Fibroblast of skin of abdomen (primary cell): ENCODE results near the gene NAA80.
A peak's percentile ranks its signal among the peaks of the same experiment; 100 is the strongest.
"Not testable (repeated sequence)": the region's sequence is repeated elsewhere in the genome, so short reads cannot be mapped to it uniquely, and the experiment has no call there.

Experiments
- DNase-seq: peaks from one replicate; pipeline ENCODE4 v3.0.0-alpha.2; 2013

Gene NAA80

DNA sequence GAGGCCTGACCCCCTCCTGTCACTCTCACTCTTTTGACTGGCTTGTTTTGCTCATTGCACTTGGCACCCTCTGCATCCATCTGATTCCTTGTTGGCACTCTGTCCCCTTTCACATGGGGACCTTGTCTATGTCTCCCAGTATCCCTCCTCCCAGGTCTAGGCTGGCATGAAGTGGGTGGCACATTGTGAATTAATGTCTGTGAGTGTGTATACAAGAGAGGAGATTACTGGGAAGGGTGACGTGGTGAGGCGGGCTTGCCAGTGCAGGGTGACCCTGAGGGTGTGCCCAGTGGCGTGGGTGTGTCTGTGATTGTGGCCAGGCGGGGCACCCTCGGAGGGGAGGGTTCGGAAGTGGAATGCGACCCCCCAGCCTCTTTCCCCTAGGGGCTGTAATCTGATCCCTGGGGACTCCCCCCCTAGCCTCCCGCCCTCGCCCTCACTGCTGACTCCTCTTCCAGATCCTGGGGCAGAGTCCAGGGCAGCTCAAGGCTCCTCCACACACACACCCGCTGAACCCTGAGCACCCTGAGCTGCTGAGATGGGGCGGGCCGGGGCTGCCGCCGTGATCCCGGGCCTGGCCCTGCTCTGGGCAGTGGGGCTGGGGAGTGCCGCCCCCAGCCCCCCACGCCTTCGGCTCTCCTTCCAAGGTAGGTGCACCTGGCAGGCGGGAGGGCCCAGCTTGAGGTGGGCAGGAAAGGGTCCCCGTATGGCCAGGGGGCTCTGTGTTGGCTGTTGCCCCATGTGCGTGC lies 30.3 kb downstream of the NAA80 start, which contains the start of gene SEMA3B:
SEMA3B (plus strand) TSS at position 445 of the 749 bp plus-strand sequence; CDS start at position 539, 94 bp downstream.
- DNase-seq, result no peak

DNA sequence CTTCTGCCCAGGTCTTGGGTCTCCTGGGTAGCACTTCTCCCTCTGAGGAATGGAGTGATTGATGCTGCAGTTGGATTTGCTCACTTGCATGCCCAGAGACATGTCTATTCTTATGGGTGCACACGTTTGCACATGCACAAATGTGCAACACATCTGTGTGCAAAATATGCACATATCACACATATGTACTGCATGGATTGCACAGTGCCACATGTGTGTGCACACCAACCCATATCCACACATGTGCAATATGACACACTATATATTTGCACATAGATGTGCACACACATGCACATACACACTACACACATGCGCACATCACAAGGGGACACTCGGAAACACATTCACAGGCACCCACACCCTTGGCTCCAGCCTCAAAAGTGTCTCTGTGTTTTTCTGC lies 30.9 kb downstream of the NAA80 start:
- no peak for DNase-seq

DNA sequence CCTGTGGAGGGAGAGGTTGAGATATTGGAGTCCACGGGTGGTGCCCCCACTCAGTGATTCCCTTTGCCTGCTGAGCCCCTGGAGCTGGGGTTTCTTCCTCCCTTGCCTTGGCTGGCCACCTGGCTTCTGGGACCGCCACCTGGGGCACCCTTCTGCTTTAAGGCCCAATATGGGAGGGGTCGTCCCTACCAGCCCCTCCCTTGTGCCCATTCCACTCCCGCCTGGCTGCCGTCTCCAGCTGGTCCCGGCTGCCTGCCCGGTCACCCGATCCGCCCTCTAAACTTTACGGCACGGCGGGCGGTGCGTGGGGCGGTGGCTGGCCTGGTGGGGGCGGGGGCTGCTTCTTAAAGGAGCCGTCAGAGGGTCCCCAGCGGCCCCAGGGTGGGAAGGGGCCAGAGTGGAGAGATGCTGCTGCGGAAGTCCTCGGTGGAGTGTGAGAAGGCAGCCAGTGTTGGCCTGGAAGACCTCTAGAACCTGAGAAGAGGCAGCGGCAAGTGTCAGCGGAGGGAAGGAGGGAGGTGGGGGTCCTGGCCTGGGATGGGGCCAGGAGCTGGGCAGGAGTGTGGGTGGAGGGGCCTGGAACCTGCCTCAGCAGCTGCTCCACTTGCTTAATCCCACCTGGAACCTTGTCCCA lies 31.8 kb downstream of the NAA80 start:
- DNase-seq, result no peak

DNA sequence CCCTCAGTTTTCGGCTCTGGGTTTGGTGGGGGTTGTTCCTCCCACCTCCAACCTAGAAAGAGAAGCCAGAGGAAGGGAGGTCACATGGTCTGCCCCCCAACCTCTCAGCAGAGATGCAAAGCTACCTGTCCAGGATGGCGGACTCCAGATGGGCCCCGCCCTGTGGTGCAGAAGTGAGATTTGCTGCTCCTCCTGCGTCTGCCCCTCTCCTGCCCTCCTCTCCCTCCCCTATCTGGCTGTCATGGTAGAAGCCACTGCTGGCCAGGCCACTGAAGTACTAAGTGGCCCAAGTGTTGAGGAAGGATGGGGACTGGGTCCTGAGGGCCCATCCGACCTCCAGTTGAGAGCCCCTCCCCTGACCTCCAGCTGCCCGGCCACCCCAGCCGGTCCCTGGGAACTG lies 32.4 kb downstream of the NAA80 start:
- no peak for DNase-seq

DNA sequence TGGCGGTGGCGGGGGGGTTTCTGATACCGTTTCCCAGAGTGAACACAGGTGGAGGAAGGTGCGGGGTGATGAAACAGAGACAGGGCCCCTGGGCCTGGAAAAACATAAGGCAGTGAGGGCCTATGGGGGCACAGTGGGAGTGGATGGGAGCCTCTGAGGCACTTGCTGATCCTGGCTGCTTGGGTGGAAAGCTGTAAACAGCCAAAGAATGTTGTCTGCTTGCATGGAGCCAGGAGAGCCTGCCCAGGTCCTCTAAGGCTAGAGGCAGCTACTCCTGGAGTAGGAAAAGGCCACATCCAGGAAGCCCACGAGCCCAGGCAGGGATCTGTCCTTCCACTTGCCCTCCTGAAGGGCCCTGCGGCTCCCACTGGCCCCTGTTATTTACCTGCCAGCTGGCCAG lies 33.2 kb downstream of the NAA80 start:
- DNase-seq, result no peak

DNA sequence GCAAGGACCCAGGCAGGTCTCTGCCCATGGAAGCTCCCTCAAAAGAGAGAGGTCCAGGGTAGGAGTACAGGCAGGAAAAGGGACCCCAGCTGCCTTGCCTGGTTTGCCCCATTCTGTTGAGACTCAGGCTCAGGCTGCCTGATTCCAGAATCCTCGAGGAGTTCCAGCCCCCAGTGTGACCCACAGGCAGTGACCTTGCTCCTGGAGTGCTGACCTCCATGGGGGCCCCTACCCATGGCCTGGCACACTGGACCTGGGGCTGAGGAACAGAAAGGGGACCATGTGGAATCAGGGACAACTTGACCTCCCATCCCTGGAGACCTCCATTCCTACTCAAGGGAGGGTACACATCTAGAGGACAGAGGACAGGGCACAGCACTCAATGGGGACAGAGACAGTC lies 33.6 kb downstream of the NAA80 start:
- no peak for DNase-seq

DNA sequence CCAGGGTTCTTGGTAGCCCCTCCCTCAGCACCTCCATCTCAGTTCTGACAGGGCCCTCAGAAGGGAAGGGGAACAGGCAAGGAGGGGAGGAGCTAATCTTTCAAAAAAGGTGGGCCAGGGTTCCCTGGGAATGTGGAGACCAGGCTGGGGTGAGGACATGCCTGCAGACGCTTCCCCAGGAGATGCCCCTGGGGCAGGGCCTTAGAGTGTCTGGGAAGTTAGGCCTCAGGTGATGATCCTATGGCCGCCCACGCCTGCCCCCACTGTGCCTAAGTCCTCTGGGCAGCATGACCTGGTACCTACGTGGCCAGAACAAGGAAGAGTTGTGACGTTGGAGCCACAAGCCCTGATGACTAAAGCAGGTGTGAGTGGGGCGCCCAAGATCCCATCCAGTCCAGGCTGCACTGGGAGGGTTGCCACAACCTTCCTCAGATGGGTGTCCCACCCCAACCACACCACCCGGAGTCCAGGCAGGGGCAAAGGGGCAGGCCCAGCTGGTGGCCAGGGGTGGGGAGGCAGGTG lies 34.2 kb downstream of the NAA80 start:
- DNase-seq, result no peak

DNA sequence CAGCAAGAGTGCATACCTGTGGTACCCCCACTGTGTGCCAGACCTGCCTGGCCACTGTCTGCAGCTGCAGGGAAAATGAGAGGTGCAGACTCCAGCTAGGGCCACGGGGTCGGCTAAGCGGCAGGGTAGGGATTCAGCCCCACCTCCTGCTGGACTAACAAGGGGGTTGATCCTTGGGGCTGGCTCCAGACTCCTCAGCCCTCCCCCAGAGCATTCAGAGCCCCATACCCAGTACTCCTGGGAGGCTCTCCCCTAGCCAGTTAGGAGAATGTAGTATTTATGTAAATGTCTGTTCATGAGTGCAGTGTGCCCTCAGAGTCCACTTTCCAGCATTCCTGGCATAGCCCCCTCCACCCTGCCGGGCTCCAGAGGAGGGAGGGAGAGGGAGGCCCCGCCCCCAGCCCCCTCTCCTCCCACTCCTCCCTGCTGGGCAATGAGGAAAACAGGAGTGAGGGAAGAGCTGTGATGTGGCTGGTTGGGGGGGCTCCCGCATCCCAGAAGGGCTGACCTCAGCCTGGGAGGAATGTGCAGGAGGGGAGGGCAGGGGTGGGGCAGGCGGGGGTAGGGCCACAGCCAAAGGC lies 34.7 kb downstream of the NAA80 start:
- DNase-seq, result peak; percentile 98

DNA sequence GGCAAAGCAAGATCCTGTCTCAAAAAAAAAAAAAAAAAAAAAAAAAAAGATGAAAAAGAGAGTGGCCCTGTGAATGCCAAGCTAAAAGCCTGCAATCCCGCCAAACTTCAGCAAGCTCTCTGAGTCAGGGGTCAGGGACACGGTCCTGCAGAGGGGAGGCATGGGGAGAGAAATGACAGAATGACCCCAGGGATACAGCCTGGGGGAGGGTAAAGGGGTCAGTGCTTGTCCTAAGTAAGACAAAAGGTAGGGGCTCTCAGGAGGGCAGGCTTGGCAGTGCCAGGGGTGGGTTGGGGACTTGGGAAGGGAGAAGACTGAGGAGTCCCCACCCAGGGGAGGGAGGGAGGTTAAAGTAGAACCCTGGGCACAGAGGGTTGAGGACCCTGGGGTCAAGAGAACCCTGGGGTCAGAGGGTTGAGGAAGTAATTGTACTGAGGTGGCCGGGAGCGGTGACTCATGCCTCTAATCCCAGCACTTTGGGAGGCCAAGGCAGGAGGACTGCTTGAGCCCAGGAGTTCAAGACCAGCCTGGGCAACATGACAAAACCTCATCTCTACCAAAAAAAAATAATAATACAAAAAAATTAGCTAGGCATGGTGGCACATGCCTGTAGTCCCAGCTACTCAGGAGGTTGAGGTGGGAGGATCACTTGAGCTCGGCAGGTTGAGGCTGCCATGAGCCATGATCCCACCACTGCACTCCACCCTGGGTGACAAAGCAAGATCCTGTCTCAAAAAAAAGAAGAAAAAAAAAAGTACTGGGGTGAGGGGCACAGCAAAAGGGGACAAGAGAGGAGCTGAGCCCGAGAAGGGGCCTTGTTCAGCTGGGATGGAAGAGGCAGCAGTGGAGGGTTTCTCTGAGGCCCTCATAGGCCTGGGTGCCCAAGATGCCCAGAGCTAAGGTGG lies 35.5 kb downstream of the NAA80 start:
- DNase-seq, result no peak

DNA sequence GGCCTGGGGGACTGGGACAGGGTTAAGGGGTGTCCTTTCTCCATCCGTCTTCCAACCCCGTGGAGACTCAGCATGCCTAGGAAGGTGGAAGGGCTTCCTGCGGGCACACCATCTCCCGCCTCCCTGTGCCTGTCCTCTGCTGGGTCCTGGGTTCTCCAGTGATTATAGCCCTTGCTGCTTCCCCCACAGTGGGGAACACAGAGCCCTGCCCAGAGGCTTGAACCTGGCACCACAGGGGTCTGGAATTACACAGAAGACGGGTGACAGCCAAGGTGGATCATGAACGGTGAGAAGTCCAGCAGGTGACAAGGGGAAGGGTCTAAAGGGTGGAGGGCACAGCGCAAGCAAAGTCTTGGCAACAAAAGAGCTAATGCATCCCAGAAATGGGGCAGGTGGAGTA lies 36.4 kb downstream of the NAA80 start:
- no peak for DNase-seq

DNA sequence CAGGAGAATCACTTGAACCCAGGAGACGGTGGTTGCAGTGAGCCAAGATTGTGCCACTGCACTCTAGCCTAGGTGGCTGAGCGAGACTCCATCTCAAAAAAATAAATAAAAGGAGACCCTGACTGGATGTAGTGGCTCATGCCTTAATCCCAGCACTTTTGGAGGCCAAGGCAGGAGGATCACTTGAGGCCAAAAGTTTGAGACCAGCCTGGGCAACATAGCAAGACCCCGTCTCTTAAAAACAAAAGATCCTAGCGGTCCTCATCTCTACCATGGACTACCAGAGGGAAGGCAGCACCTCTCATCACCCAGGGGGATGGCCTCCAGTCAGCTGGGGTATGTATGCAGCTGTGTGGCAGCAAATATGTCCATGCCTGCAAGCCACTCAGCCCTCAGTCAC lies 37.0 kb downstream of the NAA80 start:
- not testable (repeated sequence) for DNase-seq

DNA sequence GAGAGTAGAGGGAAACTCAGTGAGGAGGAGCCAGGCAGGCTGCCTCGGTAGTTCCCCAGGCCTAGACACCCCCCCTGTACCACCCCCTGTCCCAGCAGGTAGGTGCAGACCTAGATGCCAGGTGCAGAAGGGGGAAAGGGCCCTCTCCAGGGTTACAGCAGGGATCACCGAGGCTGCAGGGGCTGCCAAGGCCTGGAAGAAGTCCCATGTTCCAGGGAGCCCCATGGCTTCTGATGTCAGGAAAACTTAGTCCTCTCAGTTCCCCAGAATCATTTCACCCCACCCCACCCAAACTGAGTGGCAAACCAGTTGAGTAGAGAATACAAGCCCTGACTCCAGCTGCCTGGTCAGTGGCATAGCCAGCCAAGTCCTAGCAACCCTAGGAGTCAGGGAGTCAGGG lies 37.7 kb downstream of the NAA80 start:
- DNase-seq, result no peak

DNA sequence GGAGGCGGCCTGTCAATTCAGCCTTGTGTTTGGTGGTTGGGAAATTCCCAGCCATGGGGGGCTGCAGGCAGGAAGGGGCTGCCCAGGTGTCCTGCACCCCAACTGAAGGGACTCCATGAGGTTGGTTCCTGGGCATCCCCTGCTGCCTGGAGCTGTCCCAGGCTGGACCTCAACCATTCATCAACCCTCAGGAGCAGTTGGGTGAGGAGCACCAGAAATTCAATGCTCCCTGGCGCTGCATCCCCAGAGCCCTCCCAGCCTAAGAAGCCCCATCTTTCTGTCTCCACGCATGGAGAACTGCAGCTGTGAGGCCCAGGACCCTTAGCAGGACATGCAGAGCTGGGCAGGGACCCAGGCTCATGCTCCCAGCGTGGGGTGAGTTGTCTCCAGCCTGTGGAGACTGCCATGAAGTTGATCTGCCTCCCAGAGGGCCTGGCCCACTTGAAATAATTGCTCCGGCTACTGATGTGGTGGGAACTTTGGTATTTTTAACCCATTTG lies 38.2 kb downstream of the NAA80 start:
- no peak for DNase-seq

DNA sequence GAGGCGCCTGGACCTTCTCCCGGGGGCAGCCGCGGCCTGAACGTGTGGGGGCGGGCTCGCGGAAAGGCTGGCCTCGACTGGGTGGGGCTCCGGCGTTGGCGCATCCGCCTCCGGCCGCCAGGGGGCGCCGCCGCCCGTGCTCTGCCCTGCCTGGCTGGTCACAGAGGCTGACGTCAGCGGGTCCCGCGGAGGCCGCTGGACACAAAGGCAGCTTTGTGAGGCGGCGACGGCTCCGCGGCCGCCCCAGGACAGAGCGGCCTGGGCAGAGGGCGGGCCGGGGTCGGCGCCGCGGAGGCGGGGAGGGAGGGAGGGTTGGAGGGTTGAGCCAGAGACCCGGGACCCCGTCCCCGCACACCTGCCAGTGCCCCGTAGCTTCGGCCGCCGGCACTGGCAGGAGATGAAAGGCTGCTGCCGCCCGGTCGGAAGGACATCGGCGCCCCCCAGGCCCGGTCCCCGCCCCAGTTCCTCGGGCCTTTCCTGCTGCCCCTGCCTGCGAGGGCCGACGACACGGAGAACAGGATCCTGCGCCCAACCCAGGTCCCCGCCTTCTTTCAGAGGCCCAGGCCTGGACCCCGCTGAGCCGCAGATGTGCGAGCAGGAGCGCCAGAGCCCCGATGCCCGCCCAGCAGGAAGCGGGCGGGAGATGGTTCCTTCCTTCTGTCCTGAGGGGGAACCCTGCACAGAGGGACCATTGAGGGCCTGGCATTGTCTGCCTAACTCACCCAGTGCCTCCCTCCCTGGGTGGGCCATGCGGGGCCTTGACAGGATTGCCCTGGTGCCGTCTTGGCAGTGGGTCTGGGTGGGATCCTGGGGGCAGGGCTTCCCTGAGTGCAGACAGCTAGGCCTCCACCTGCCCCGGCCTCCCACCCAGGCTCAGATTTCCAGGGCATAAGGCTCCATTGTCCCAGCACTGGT lies 38.9 kb downstream of the NAA80 start:
- peak; percentile 86 for DNase-seq

DNA sequence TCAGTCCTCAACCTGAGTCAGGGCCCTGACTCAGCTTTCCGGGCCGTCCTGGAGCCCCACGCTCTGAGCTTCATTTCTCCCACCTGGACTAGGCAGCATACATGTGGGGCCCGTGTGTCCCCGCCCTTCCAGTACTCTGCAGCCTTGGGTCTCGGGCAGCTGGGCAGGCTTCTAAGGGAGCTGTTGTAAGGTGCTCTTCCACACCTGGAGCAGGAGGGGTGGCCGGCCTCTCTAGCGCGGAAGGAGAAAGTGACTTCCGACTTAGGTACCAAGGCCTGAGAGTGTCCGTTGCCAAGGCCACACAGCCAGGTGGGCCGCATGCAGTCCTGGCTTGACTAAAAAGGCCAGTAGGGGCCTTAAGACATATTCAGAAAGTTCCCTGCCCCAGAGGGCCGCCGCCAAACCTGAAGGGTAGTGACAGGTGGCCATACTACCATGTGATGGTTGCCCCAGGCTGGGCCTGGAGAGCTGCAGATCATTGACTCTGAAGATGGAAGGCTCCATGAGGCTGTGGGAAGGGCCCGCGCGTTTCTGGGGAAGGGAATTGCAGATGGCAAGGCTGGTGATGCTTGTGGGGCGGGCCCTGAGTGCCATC lies 39.7 kb downstream of the NAA80 start:
- no peak for DNase-seq

DNA sequence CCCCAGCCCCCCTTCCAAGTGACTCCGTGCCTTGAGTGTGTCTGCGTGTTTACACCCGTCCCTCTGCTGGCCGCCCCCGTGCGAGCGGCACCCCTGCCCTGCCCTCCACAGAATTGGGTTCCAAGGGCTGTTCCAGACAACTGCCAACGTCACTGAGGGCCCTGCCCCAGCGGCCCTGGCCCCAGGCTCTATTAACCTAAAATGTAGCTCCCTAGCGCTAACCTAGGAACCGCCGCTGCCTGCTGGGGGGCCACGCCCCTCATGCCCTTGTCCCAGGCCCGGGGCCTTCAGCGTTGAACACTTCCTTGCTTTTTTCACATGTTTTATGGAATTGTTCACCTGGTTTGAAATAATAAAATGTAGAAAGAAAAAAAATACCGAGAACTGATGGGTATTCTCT lies 40.2 kb downstream of the NAA80 start:
- no peak for DNase-seq

DNA sequence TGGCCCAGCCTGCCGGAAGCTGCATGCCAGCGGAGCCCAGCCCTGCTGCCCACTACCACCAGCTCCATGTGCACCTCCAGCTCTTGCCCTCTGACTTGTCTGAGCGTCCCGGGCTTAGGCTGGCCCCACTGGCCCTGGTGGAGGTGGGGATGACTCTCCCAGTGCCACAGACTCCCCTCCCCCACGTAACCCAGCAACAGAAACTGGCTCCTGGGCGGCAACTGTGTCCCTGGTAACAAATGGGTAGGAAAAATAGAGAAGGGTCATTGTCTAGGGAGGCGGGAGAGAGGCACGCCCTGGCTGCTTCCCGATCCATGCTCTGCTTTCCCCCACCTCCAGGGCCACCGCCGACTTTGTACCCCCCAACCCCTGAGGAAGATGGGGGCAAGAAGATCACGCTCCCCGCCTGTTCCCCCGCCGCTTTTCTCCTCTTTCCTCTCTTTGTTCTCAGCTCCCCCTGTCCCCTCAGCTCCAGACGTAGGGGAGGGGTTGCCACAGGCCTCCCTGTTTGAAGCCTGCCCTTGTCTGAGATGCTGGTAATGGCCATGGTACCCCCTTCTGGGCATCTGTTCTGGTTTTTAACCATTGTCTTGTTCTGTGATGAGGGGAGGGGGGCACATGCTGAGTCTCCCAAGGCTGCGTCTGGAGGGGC lies 41.0 kb downstream of the NAA80 start:
- DNase-seq, result no peak

DNA sequence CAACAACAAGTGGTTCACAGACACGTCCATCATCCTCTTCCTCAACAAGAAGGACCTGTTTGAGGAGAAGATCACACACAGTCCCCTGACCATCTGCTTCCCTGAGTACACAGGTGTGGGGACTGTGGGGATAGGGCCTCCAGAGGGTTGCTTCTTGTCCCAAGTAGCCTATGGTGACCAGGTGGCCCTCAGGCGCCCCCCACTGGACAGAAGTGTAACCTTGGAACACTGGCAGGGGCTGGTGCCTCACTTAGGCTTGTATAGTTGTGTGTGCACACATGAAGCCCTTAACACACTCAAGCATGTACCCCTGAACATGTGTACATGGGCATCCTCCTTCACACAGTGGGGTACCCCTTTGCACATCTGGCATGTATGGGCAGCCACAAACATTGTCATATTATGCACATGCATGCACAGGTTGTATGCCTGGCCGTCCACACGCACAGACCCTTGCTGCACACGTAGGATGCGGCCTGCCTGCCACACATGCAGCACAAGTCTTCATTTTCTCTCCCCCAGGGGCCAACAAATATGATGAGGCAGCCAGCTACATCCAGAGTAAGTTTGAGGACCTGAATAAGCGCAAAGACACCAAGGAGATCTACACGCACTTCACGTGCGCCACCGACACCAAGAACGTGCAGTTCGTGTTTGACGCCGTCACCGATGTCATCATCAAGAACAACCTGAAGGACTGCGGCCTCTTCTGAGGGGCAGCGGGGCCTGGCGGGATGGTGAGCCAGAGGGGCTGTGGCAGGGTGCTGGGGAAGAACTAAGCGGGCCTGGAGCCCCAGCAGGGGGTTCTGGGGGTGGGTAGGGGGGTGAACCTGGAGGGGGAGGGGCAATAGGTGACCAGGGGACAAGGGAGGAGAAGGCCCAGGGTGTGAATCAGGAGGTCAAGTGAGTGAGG lies 42.0 kb downstream of the NAA80 start:
- DNase-seq, result no peak

DNA sequence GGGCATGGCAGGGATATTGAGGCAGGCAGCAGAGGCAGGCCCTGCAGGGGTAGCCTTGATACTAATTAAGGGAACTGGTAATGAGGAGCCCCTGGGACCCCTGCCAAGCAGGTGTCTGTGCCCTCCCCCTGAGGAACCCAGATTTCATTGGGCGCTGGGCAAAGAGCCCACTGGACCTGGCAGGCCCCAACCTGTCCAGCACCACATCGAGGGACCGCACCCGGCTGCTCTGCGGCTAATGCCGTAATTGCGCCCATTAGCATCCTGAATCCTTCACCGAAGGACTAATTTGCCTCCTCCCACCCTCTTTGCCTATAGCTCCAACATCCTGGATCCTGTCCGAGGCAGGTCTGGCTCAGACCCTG lies 44.0 kb downstream of the NAA80 start:
- DNase-seq, result no peak
